Smooth muscle cell (in vitro differentiated cells): ENCODE results near the gene GAD1. TPM values are rescaled to one million over a fixed set of nuclear protein-coding genes. Genes with fewer than 3 reads are reported as not detected.

Experiments used
- DNase-seq: peaks from one replicate; lab custom pipeline; 2025; ENCODE audit not compliant: unreplicated experiment; lab: John Stamatoyannopoulos, UW
- H2AFZ ChIP-seq: fragments of 200-600 bp; sonication (generic); 2 replicates; pipeline ENCODE4 v1.6.0; 2016; ENCODE audit warnings: antibody characterized with exemption, low read depth, mild to moderate bottlenecking
- H3F3A ChIP-seq: fragments of 200-600 bp; sonication (generic); 2 replicates; pipeline ENCODE4 v1.6.0; 2017; ENCODE audit warnings: antibody characterized with exemption, low read depth
- H3K27ac ChIP-seq: fragments of 200-600 bp; sonication (generic); 2 replicates; pipeline ENCODE4 v1.5.1; 2016; ENCODE audit warnings: low read depth, mild to moderate bottlenecking
- H3K27me3 ChIP-seq: fragments of 200-600 bp; sonication (generic); 2 replicates; pipeline ENCODE4 v1.6.1; 2016; ENCODE audit warnings: low read depth, mild to moderate bottlenecking
- H3K36me3 ChIP-seq: fragments of 200-600 bp; sonication (generic); 2 replicates; pipeline ENCODE4 v1.5.1; 2016; ENCODE audit warnings: low read depth
- H3K4me1 ChIP-seq: fragments of 200-600 bp; sonication (generic); 2 replicates; pipeline ENCODE4 v1.5.1; 2016; ENCODE audit warnings: low read depth
- H3K4me2 ChIP-seq: fragments of 200-600 bp; sonication (generic); 2 replicates; pipeline ENCODE4 v1.6.0; 2016; ENCODE audit warnings: mild to moderate bottlenecking
- H3K4me3 ChIP-seq: fragments of 200-600 bp; sonication (generic); 2 replicates; pipeline ENCODE4 v1.5.1; 2016; ENCODE audit warnings: mild to moderate bottlenecking
- H3K79me2 ChIP-seq: fragments of 200-600 bp; sonication (generic); 2 replicates; pipeline ENCODE4 v1.6.0; 2016; ENCODE audit warnings: low read depth, mild to moderate bottlenecking
- H3K9ac ChIP-seq: fragments of 200-600 bp; sonication (generic); 2 replicates; pipeline ENCODE4 v1.6.0; 2016; ENCODE audit warnings: low read depth
- H3K9me3 ChIP-seq: fragments of 200-600 bp; sonication (generic); replicated peaks from 2 replicates; pipeline ENCODE4 v1.5.1; 2016; ENCODE audit warnings: low read depth
- H4K20me1 ChIP-seq: fragments of 200-600 bp; sonication (generic); 2 replicates; pipeline ENCODE4 v1.6.0; 2016; ENCODE audit warnings: low read depth
- CTCF ChIP-seq: fragments of 200-600 bp; sonication (generic); IDR thresholded peaks from 2 replicates; pipeline ENCODE4 v1.5.1; 2017; ENCODE audit warnings: borderline replicate concordance, mild to moderate bottlenecking, antibody characterized with exemption; ENCODE audit not compliant: insufficient read depth, poor library complexity, severe bottlenecking
- WGBS: methylation state at CpG from one replicate; pipeline ENCODE4 v1.1.7; 2016; ENCODE audit warnings: low lambda C conversion rate; 5-methylcytosine and 5-hydroxymethylcytosine counted together
- polyA plus RNA-seq: library from polyadenylated mRNA; unstranded; fragments of >200 nt; fragmentation: Nextera tagmentation; extraction: Ambion mirVana; gene quantifications from 2 replicates; pipeline ENCODE4 v1.2.1, GENCODE V29; 2016
- total RNA-seq: library from RNA; depleted of rRNA; stranded (reverse); fragments of >200 nt; gene quantifications from 2 replicates; pipeline ENCODE4 v1.2.3, GENCODE V29; 2014

Gene GAD1
- total and polyA plus RNA-seq, 2 experiments from 2014 or later, result 0.11 to 1.0 TPM

- TF ChIP-seq CTCF, result no peak
- Histone ChIP-seq H2AFZ (no peak overlapping the region), H3K4me3 (no peak overlapping the region), H3K36me3 (no peaks in the 10 kb centered on the region), H3F3A (no peaks in the 10 kb centered on the region), H3K4me1 (peaks cover 62% of the 10 kb centered on the region), H3K27ac (no peak overlapping the region), H3K9ac (no peak overlapping the region), H3K27me3 (peaks cover 100% of the 10 kb centered on the region), H3K9me3 (no peaks in the 10 kb centered on the region), H3K4me2 (peak overlapping the region; percentile 26), H3K79me2 (no peaks in the 10 kb centered on the region), H4K20me1 (no peaks in the 10 kb centered on the region)
- 17% methylated on average over 39 of the region's 45 CpGs for WGBS
- DNase-seq, result no peak
Observed at GRCh38 chr2:170819680-170820664, 3.3 kb downstream of the GAD1 start.

- Histone ChIP-seq H4K20me1 (no peaks in the 10 kb centered on the region), H3K4me3 (no peak overlapping the region), H3K27me3 (peaks cover 100% of the 10 kb centered on the region), H3K4me1 (peaks cover 54% of the 10 kb centered on the region), H3K27ac (no peak overlapping the region), H3K9ac (no peak overlapping the region), H3K9me3 (no peaks in the 10 kb centered on the region), H3K36me3 (no peaks in the 10 kb centered on the region), H2AFZ (no peak overlapping the region), H3K79me2 (no peaks in the 10 kb centered on the region), H3K4me2 (no peak overlapping the region), H3F3A (no peaks in the 10 kb centered on the region)
- WGBS, result 31% methylated on average over 18 of the region's 18 CpGs
- TF ChIP-seq CTCF, result no peak
- DNase-seq, result no peak
Observed at GRCh38 chr2:170820757-170821530, 4.3 kb downstream of the GAD1 start.

- no peak for DNase-seq
- TF ChIP-seq CTCF, result no peak
- H3K4me2 ChIP-seq, result no peak overlapping the region
- H3K4me1 ChIP-seq, result peaks cover 49% of the 10 kb centered on the region
- no peak overlapping the region for H3K27ac ChIP-seq
- H3K9me3 ChIP-seq, result no peaks in the 10 kb centered on the region
- H3K79me2 ChIP-seq, result no peaks in the 10 kb centered on the region
- H3K4me3 ChIP-seq, result no peak overlapping the region
- no peaks in the 10 kb centered on the region for H4K20me1 ChIP-seq
- H3F3A ChIP-seq, result no peaks in the 10 kb centered on the region
- 14% methylated on average over 40 of the region's 40 CpGs for WGBS
- H2AFZ ChIP-seq, result no peak overlapping the region
- no peaks in the 10 kb centered on the region for H3K36me3 ChIP-seq
- peaks cover 99% of the 10 kb centered on the region for H3K27me3 ChIP-seq
- no peak overlapping the region for H3K9ac ChIP-seq
Observed at GRCh38 chr2:170821531-170822289, 5.0 kb downstream of the GAD1 start.
